Natural killer cell (primary cell): ENCODE results near the gene ARHGAP26. TPM values are rescaled to one million over a fixed set of nuclear protein-coding genes. Genes with fewer than 3 reads are reported as not detected.

Experiments
- ATAC-seq, 3 donors: fragments of 150-1000 bp in 2 of 3; fragments of 200-7000 bp in 1 of 3; cut with Tn5 transposase; 1 replicate in 1 of 3; 2 replicates in 2 of 3; pipeline ENCODE4 v1.10.0; 2021; ENCODE audit warnings: mild to moderate bottlenecking in 2 of 3, moderate library complexity in 2 of 3
- DNase-seq, 2 donors: peaks; one replicate each; pipeline versions ENCODE4 v3.0.0 to v3.0.0-alpha.2; 2013 to 2021; ENCODE audit warnings: mixed read lengths in 1 of 2
- H3K27ac ChIP-seq: one replicate; pipeline ENCODE4 v1.5.1; 2013; ENCODE audit warnings: mild to moderate bottlenecking, low read length
- H3K27me3 ChIP-seq: one replicate; pipeline ENCODE4 v1.6.1; 2013; ENCODE audit warnings: low read length; ENCODE audit not compliant: control insufficient read depth, insufficient read depth
- H3K36me3 ChIP-seq: one replicate; pipeline ENCODE4 v1.6.1; 2013; ENCODE audit warnings: low read length; ENCODE audit not compliant: control insufficient read depth, insufficient read depth
- H3K4me1 ChIP-seq: one replicate; pipeline ENCODE4 v1.6.1; 2013; ENCODE audit warnings: low read length; ENCODE audit not compliant: control insufficient read depth, insufficient read depth
- H3K4me3 ChIP-seq: one replicate; pipeline ENCODE4 v1.5.1; 2013; ENCODE audit warnings: low read length
- H3K9me3 ChIP-seq: one replicate; pipeline ENCODE4 v1.6.1; 2013; ENCODE audit warnings: low read length; ENCODE audit not compliant: control insufficient read depth, insufficient read depth
- H3K27ac Mint-ChIP-seq, 2 donors: one replicate each; pipeline ENCODE4 v1.8.0; 2022; ENCODE audit warnings: mild to moderate bottlenecking in 2 of 2, mixed read lengths in 2 of 2, moderate library complexity in 1 of 2
- H3K27me3 Mint-ChIP-seq, 2 donors: one replicate each; pipeline ENCODE4 v1.8.0; 2022; ENCODE audit warnings: low read depth in 2 of 2, mixed read lengths in 2 of 2
- H3K36me3 Mint-ChIP-seq: one replicate; pipeline ENCODE4 v1.8.0; 2022; ENCODE audit warnings: mixed read lengths
- H3K4me1 Mint-ChIP-seq, 2 donors: one replicate each; pipeline ENCODE4 v1.8.0; 2022; ENCODE audit warnings: mixed read lengths in 2 of 2
- H3K4me3 Mint-ChIP-seq: one replicate; pipeline ENCODE4 v1.8.0; 2022; ENCODE audit warnings: mild to moderate bottlenecking, moderate library complexity, mixed read lengths
- H3K9me3 Mint-ChIP-seq, 2 donors: one replicate each; pipeline ENCODE4 v1.8.0; 2022; ENCODE audit warnings: mixed read lengths in 2 of 2
- CTCF ChIP-seq: fragments of 200-600 bp; IDR thresholded peaks from one replicate; pipeline ENCODE4 v1.8.0; 2022; ENCODE audit warnings: antibody characterized with exemption
- whole genome bisulfite sequencing: methylation state at CpG from one replicate; pipeline ENCODE4 v1.1.7; 2013; ENCODE audit warnings: missing lambda C conversion rate; ENCODE audit not compliant: insufficient coverage; 5-methylcytosine and 5-hydroxymethylcytosine counted together
- intact Hi-C: fragments of 100-400 bp; cut with micrococcal nuclease; formaldehyde crosslinking; loops from one replicate; pipeline ENCODE4 v1.14.2; 2022
- total RNA-seq, 4 donors: library from RNA; stranded (reverse); fragments of 120-200 nt in 1 of 4; gene quantifications; one replicate each; pipeline versions ENCODE4 v1.2.3 to v1.2.4, GENCODE V29; 2013 to 2022

The ARHGAP26 gene
- total RNA-seq, 3 donors from 2014 or later (not counting 1 experiment from before 2014, with no cell fraction given) = 153 to 159 (median 158) TPM

- no peak overlapping the region for H3K27ac ChIP-seq
- no peak overlapping the region for H3K27ac Mint-ChIP-seq
- H3K9me3 Mint-ChIP-seq = no peaks in the 10 kb centered on the region
- intact Hi-C loops = no loop called here
- no peak for DNase-seq
- H3K36me3 Mint-ChIP-seq = peaks cover 5% of the 10 kb centered on the region
- ATAC-seq = no peak
- TF ChIP-seq CTCF = no peak
- H3K9me3 ChIP-seq = no peaks in the 10 kb centered on the region
- H3K4me1 Mint-ChIP-seq = peaks cover 8 to 16% of the 10 kb centered on the region in 2 donors
- H3K36me3 ChIP-seq = peaks cover 35% of the 10 kb centered on the region
- H3K27me3 Mint-ChIP-seq = no peaks in the 10 kb centered on the region
- H3K27me3 ChIP-seq = no peaks in the 10 kb centered on the region
- WGBS = 97% methylated on average over 4 of the region's 4 CpGs
- H3K4me3 Mint-ChIP-seq = no peak overlapping the region
- no peaks in the 10 kb centered on the region for H3K4me1 ChIP-seq
- H3K4me3 ChIP-seq = no peak overlapping the region
Observed at GRCh38 chr5:143044265-143044664, 274.1 kb downstream of the ARHGAP26 start.

- H3K27me3 ChIP-seq = no peaks in the 10 kb centered on the region
- peaks cover 13 to 16% of the 10 kb centered on the region in 2 donors for H3K4me1 Mint-ChIP-seq
- no peak overlapping the region for H3K4me3 ChIP-seq
- no peaks in the 10 kb centered on the region for H3K4me1 ChIP-seq
- intact Hi-C loops = no loop called here
- H3K9me3 ChIP-seq = no peaks in the 10 kb centered on the region
- H3K36me3 ChIP-seq = peaks cover 35% of the 10 kb centered on the region
- DNase-seq (no peak), ATAC-seq (no peak)
- no peaks in the 10 kb centered on the region for H3K9me3 Mint-ChIP-seq
- no peak for TF ChIP-seq CTCF
- H3K27ac Mint-ChIP-seq = no peak overlapping the region
- H3K27ac ChIP-seq = no peak overlapping the region
- H3K36me3 Mint-ChIP-seq = peaks cover 13% of the 10 kb centered on the region
- H3K4me3 Mint-ChIP-seq = no peak overlapping the region
- 100% methylated on average over 3 of the region's 3 CpGs for WGBS
- H3K27me3 Mint-ChIP-seq = no peaks in the 10 kb centered on the region
Observed at GRCh38 chr5:143045062-143045461, 274.9 kb downstream of the ARHGAP26 start.

- intact Hi-C loops = no loop called here
- Mint-ChIP-seq H3K27ac (peak overlapping the region in 1 of 2 donors; percentile 51), H3K4me3 (no peak overlapping the region), H3K4me1 (peaks cover 13 to 14% of the 10 kb centered on the region in 2 donors), H3K27me3 (no peaks in the 10 kb centered on the region), H3K9me3 (no peaks in the 10 kb centered on the region), H3K36me3 (peaks cover 21% of the 10 kb centered on the region)
- peaks cover 42% of the 10 kb centered on the region for H3K36me3 ChIP-seq
- 80% methylated on average over 1 of the region's 1 CpG for whole genome bisulfite sequencing
- ATAC-seq (no peak), DNase-seq (no peak)
- TF ChIP-seq CTCF = no peak
- H3K9me3 ChIP-seq = no peaks in the 10 kb centered on the region
- H3K4me3 ChIP-seq = no peak overlapping the region
- H3K4me1 ChIP-seq = no peaks in the 10 kb centered on the region
- H3K27ac ChIP-seq = no peak overlapping the region
- H3K27me3 ChIP-seq = no peaks in the 10 kb centered on the region
Observed at GRCh38 chr5:143046314-143046713, 276.1 kb downstream of the ARHGAP26 start.

GRCh38 chr5:143047091-143047490, 276.9 kb downstream of the ARHGAP26 start:
- H3K27ac Mint-ChIP-seq = peak overlapping the region in 1 of 2 donors; percentile 51
- TF ChIP-seq CTCF = no peak
- DNase-seq (no peak), ATAC-seq (no peak)
- H3K9me3 ChIP-seq = no peaks in the 10 kb centered on the region
- H3K27ac ChIP-seq = no peak overlapping the region
- H3K4me3 Mint-ChIP-seq = no peak overlapping the region
- H3K4me1 ChIP-seq = no peaks in the 10 kb centered on the region
- H3K36me3 ChIP-seq = peaks cover 35% of the 10 kb centered on the region
- H3K36me3 Mint-ChIP-seq = peaks cover 21% of the 10 kb centered on the region
- peaks cover 19% of the 10 kb centered on the region in 2 donors for H3K4me1 Mint-ChIP-seq
- intact Hi-C loops = no loop called here
- no peaks in the 10 kb centered on the region for H3K9me3 Mint-ChIP-seq
- H3K27me3 ChIP-seq = no peaks in the 10 kb centered on the region
- H3K27me3 Mint-ChIP-seq = no peaks in the 10 kb centered on the region
- H3K4me3 ChIP-seq = no peak overlapping the region
- WGBS = 92% methylated on average over 1 of the region's 1 CpG
